Activated T-helper 17 cell treated with anti-CD3 and anti-CD28 coated beads, Interleukin-2, amount 50 U/mL, for 72 hours (primary cell): Measurements from ENCODE around the gene SMIM9. TPM values are rescaled to one million over a fixed set of nuclear protein-coding genes. Genes with fewer than 3 reads are reported as not detected.
"Not testable (repeated sequence)": the region's sequence is repeated elsewhere in the genome, so short reads cannot be mapped to it uniquely, and the experiment has no call there.

Source experiments
- ATAC-seq: fragments of 150-1000 bp; cut with Tn5 transposase; replicated peaks from 2 replicates; pipeline ENCODE4 v1.10.0; 2021; ENCODE audit warnings: mild to moderate bottlenecking, moderate library complexity
- H3K27ac Mint-ChIP-seq: one replicate; pipeline ENCODE4 v1.8.0; 2022; ENCODE audit warnings: mixed read lengths
- H3K27me3 Mint-ChIP-seq: one replicate; pipeline ENCODE4 v1.8.0; 2022; ENCODE audit warnings: mixed read lengths
- H3K36me3 Mint-ChIP-seq: one replicate; pipeline ENCODE4 v1.8.0; 2022; ENCODE audit warnings: low read depth, mild to moderate bottlenecking, mixed read lengths
- H3K4me1 Mint-ChIP-seq: one replicate; pipeline ENCODE4 v1.8.0; 2022; ENCODE audit warnings: mixed read lengths
- H3K4me3 Mint-ChIP-seq: one replicate; pipeline ENCODE4 v1.8.0; 2022; ENCODE audit warnings: mild to moderate bottlenecking, mixed read lengths
- H3K9me3 Mint-ChIP-seq: one replicate; pipeline ENCODE4 v1.8.0; 2022; ENCODE audit warnings: mixed read lengths
- total RNA-seq, 2 donors: library from RNA; stranded (reverse); gene quantifications; one replicate each; pipeline ENCODE4 v1.2.3, GENCODE V29; 2022

SMIM9 gene
- total RNA-seq, 2 donors from 2014 or later, result not detected

- H3K27ac Mint-ChIP-seq, result no peak overlapping the region
- no peak for ATAC-seq
- no peaks in the 10 kb centered on the region for H3K9me3 Mint-ChIP-seq
These were observed 12.4 kb downstream of the SMIM9 start for GRCh38 chrX:154822029-154822428.

GRCh38 chrX:154821523-154821922 lies 12.9 kb downstream of the SMIM9 start:
- Mint-ChIP-seq H3K27me3 (no peaks in the 10 kb centered on the region), H3K4me3 (no peak overlapping the region), H3K9me3 (no peaks in the 10 kb centered on the region), H3K4me1 (no peaks in the 10 kb centered on the region), H3K27ac (no peak overlapping the region), H3K36me3 (no peaks in the 10 kb centered on the region)
- no peak for ATAC-seq

More at GRCh38 chrX:154822029-154822428, 12.4 kb downstream of the SMIM9 start:
- Mint-ChIP-seq H3K36me3 (no peaks in the 10 kb centered on the region), H3K27me3 (no peaks in the 10 kb centered on the region), H3K4me1 (no peaks in the 10 kb centered on the region), H3K4me3 (no peak overlapping the region)

GRCh38 chrX:154819771-154820341 lies 14.6 kb downstream of the SMIM9 start:
- H3K4me1 Mint-ChIP-seq, result no peaks in the 10 kb centered on the region
- no peak overlapping the region for H3K4me3 Mint-ChIP-seq
- H3K27me3 Mint-ChIP-seq, result no peaks in the 10 kb centered on the region
- H3K36me3 Mint-ChIP-seq, result no peaks in the 10 kb centered on the region
- H3K9me3 Mint-ChIP-seq, result no peaks in the 10 kb centered on the region
- no peak for ATAC-seq
- no peak overlapping the region for H3K27ac Mint-ChIP-seq

- no peak for ATAC-seq
These were observed 15.3 kb downstream of the SMIM9 start for GRCh38 chrX:154818916-154819770.

GRCh38 chrX:154817048-154817618 lies 17.3 kb downstream of the SMIM9 start:
- H3K4me1 Mint-ChIP-seq, H3K27me3 Mint-ChIP-seq, H3K27ac Mint-ChIP-seq, ATAC-seq, H3K36me3 Mint-ChIP-seq, H3K9me3 Mint-ChIP-seq, H3K4me3 Mint-ChIP-seq: not testable (repeated sequence)

More at GRCh38 chrX:154818916-154819770, 15.3 kb downstream of the SMIM9 start:
- Mint-ChIP-seq H3K27ac (no peak overlapping the region), H3K9me3 (no peaks in the 10 kb centered on the region), H3K36me3 (no peaks in the 10 kb centered on the region), H3K27me3 (no peaks in the 10 kb centered on the region), H3K4me1 (no peaks in the 10 kb centered on the region), H3K4me3 (no peak overlapping the region)

GRCh38 chrX:154816326-154816898 lies 18.1 kb downstream of the SMIM9 start:
- H3K27me3 Mint-ChIP-seq, H3K36me3 Mint-ChIP-seq, H3K4me1 Mint-ChIP-seq, H3K27ac Mint-ChIP-seq, H3K9me3 Mint-ChIP-seq, ATAC-seq, H3K4me3 Mint-ChIP-seq: not testable (repeated sequence)

- no peaks in the 10 kb centered on the region for H3K4me1 Mint-ChIP-seq
- H3K36me3 Mint-ChIP-seq, result no peaks in the 10 kb centered on the region
- no peak overlapping the region for H3K27ac Mint-ChIP-seq
- H3K27me3 Mint-ChIP-seq, result peaks cover 6% of the 10 kb centered on the region
- no peaks in the 10 kb centered on the region for H3K9me3 Mint-ChIP-seq
- ATAC-seq, result no peak
- no peak overlapping the region for H3K4me3 Mint-ChIP-seq
These were observed 19.1 kb downstream of the SMIM9 start for GRCh38 chrX:154815274-154815818.

GRCh38 chrX:154813801-154814200 lies 20.7 kb downstream of the SMIM9 start:
- Mint-ChIP-seq H3K27me3 (peaks cover 6% of the 10 kb centered on the region), H3K4me3 (no peak overlapping the region), H3K27ac (no peak overlapping the region), H3K9me3 (no peaks in the 10 kb centered on the region), H3K36me3 (no peaks in the 10 kb centered on the region), H3K4me1 (no peaks in the 10 kb centered on the region)
- ATAC-seq, result no peak

GRCh38 chrX:154812341-154813101 lies 21.9 kb downstream of the SMIM9 start:
- no peak overlapping the region for H3K4me3 Mint-ChIP-seq
- H3K27me3 Mint-ChIP-seq, result peaks cover 6% of the 10 kb centered on the region
- no peak overlapping the region for H3K27ac Mint-ChIP-seq
- no peaks in the 10 kb centered on the region for H3K36me3 Mint-ChIP-seq
- no peaks in the 10 kb centered on the region for H3K9me3 Mint-ChIP-seq
- ATAC-seq, result no peak
- H3K4me1 Mint-ChIP-seq, result no peaks in the 10 kb centered on the region

GRCh38 chrX:154809939-154810665 lies 24.4 kb downstream of the SMIM9 start:
- Mint-ChIP-seq H3K27me3 (peaks cover 9% of the 10 kb centered on the region), H3K9me3 (no peaks in the 10 kb centered on the region), H3K27ac (no peak overlapping the region), H3K4me1 (no peaks in the 10 kb centered on the region), H3K4me3 (no peak overlapping the region), H3K36me3 (no peaks in the 10 kb centered on the region)
- peak; percentile 80 for ATAC-seq

- no peak overlapping the region for H3K4me3 Mint-ChIP-seq
- ATAC-seq, result no peak
- no peak overlapping the region for H3K27ac Mint-ChIP-seq
- no peaks in the 10 kb centered on the region for H3K36me3 Mint-ChIP-seq
- H3K9me3 Mint-ChIP-seq, result no peaks in the 10 kb centered on the region
- peaks cover 4% of the 10 kb centered on the region for H3K27me3 Mint-ChIP-seq
- no peaks in the 10 kb centered on the region for H3K4me1 Mint-ChIP-seq
These were observed 27.5 kb downstream of the SMIM9 start for GRCh38 chrX:154806837-154807501.

GRCh38 chrX:154805696-154806091 lies 28.8 kb downstream of the SMIM9 start:
- Mint-ChIP-seq H3K4me1 (no peaks in the 10 kb centered on the region), H3K27me3 (peaks cover 4% of the 10 kb centered on the region), H3K36me3 (no peaks in the 10 kb centered on the region), H3K4me3 (peak overlapping the region; percentile 77), H3K9me3 (no peaks in the 10 kb centered on the region), H3K27ac (no peak overlapping the region)
- ATAC-seq, result no peak
